ENCODE measurements around the gene CD300A. TPM values are rescaled to one million over a fixed set of nuclear protein-coding genes. Genes with fewer than 3 reads are reported as not detected.

CD300A gene
- total and polyA plus RNA-seq, 4 donors: 2.2 to 11.5 (median 8.0) TPM

DNA sequence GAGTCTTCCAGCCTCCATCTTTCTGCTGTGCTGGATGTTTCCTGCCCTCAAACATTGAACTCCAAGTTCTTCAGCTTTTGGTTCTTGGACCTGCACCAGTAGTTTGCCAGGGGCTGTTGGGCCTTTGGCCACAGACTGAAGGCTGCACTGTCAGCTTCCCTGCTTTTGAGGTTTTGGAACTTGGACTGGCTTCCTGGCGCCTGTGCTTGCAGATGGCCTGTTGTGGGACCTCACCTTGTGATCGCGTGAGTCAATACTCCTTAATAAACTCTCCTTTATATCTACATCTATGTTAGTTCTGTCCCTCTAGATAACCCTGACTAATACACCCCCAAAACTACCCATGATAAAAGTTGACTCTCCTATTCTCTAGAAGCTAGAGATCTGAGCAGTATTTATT is 7.6 kb upstream of the CD300A start:
- H3K9me3 ChIP-seq (ENCODE audit: control insufficient read depth in 4 of 4, low read length in 3 of 4): no peaks in the 10 kb centered on the region
- 65% methylated on average over 3 of the region's 3 CpGs for WGBS
- H3K4me1 ChIP-seq (ENCODE audit: control insufficient read depth in 4 of 4, insufficient read depth in 4 of 4, low read length in 3 of 4): peaks cover 5 to 21% (median 16%) of the 10 kb centered on the region in 4 donors
- no peak overlapping the region for H3K27ac ChIP-seq (ENCODE audit: low read depth in 1 of 2, low read length in 2 of 2)
- H3K36me3 ChIP-seq (ENCODE audit: control insufficient read depth in 4 of 4, insufficient read depth in 3 of 4, low read depth in 1 of 4, low read length in 3 of 4): no peaks in the 10 kb centered on the region
- no peaks in the 10 kb centered on the region for H3K27me3 ChIP-seq (ENCODE audit: control insufficient read depth in 4 of 4, insufficient read depth in 4 of 4, low read length in 3 of 4)
- no peak overlapping the region for H3K4me3 ChIP-seq (ENCODE audit: low read depth in 1 of 3, low read length in 3 of 3)
- no peak overlapping the region for H3K9ac ChIP-seq (ENCODE audit: low read depth in 1 of 2, low read length in 2 of 2)
- DNase-seq (ENCODE audit: low spot score): no peak
- TF ChIP-seq RAD21 (IDR thresholded peaks at IDR 0.05): no peak

GRCh38 chr17:74459622-74460021 is 6.8 kb upstream of the CD300A start:
- no peak overlapping the region for H3K9ac ChIP-seq (ENCODE audit: low read depth in 1 of 2, low read length in 2 of 2)
- H3K27me3 ChIP-seq (ENCODE audit: control insufficient read depth in 4 of 4, insufficient read depth in 4 of 4, low read length in 3 of 4): no peaks in the 10 kb centered on the region
- 87% methylated on average over 7 of the region's 7 CpGs for WGBS
- DNase-seq (ENCODE audit: low spot score): no peak
- no peaks in the 10 kb centered on the region for H3K9me3 ChIP-seq (ENCODE audit: control insufficient read depth in 4 of 4, low read length in 3 of 4)
- no peaks in the 10 kb centered on the region for H3K36me3 ChIP-seq (ENCODE audit: control insufficient read depth in 4 of 4, insufficient read depth in 3 of 4, low read depth in 1 of 4, low read length in 3 of 4)
- H3K4me1 ChIP-seq (ENCODE audit: control insufficient read depth in 4 of 4, insufficient read depth in 4 of 4, low read length in 3 of 4): peaks cover 4 to 16% (median 12%) of the 10 kb centered on the region in 4 donors
- no peak overlapping the region for H3K27ac ChIP-seq (ENCODE audit: low read depth in 1 of 2, low read length in 2 of 2)
- H3K4me3 ChIP-seq (ENCODE audit: low read depth in 1 of 3, low read length in 3 of 3): no peak overlapping the region
- no peak for TF ChIP-seq HNF4G (IDR thresholded peaks at IDR 0.05)
- TF ChIP-seq RXRA (IDR thresholded peaks at IDR 0.05): no peak
- no peak for TF ChIP-seq FOXA2 (IDR thresholded peaks at IDR 0.05)
- TF ChIP-seq GABPA (IDR thresholded peaks at IDR 0.05 in 1 of 2, conservative IDR thresholded peaks at IDR 0.05 in 1 of 2): no peak
- no peak for TF ChIP-seq JUND (IDR thresholded peaks at IDR 0.05)
- TF ChIP-seq ATF3 (IDR thresholded peaks at IDR 0.05): no peak
- TF ChIP-seq, protein P1, sequence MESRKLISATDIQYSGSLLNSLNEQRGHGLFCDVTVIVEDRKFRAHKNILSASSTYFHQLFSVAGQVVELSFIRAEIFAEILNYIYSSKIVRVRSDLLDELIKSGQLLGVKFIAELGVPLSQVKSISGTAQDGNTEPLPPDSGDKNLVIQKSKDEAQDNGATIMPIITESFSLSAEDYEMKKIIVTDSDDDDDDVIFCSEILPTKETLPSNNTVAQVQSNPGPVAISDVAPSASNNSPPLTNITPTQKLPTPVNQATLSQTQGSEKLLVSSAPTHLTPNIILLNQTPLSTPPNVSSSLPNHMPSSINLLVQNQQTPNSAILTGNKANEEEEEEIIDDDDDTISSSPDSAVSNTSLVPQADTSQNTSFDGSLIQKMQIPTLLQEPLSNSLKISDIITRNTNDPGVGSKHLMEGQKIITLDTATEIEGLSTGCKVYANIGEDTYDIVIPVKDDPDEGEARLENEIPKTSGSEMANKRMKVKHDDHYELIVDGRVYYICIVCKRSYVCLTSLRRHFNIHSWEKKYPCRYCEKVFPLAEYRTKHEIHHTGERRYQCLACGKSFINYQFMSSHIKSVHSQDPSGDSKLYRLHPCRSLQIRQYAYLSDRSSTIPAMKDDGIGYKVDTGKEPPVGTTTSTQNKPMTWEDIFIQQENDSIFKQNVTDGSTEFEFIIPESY (IDR thresholded peaks at IDR 0.05): no peak
- no peak for TF ChIP-seq EGR1 (IDR thresholded peaks at IDR 0.05; ENCODE audit: low read depth in 2 of 2)
- TF ChIP-seq FOXA1 (IDR thresholded peaks at IDR 0.05): no peak
- TF ChIP-seq, protein P2, sequence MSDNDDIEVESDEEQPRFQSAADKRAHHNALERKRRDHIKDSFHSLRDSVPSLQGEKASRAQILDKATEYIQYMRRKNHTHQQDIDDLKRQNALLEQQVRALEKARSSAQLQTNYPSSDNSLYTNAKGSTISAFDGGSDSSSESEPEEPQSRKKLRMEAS (IDR thresholded peaks at IDR 0.05): no peak
- no peak for TF ChIP-seq SP1 (IDR thresholded peaks at IDR 0.05)
- no peak for TF ChIP-seq NR2F2 (IDR thresholded peaks at IDR 0.05)
- no peak for TF ChIP-seq RAD21 (IDR thresholded peaks at IDR 0.05)
- TF ChIP-seq REST (IDR thresholded peaks at IDR 0.05): no peak
- TF ChIP-seq CTCF (IDR thresholded peaks at IDR 0.05; ENCODE audit: low read depth, low read length, missing input control): no peak

Measured in liver (tissue), 9 donors.